ENCODE data around the gene DPP7.

DNA sequence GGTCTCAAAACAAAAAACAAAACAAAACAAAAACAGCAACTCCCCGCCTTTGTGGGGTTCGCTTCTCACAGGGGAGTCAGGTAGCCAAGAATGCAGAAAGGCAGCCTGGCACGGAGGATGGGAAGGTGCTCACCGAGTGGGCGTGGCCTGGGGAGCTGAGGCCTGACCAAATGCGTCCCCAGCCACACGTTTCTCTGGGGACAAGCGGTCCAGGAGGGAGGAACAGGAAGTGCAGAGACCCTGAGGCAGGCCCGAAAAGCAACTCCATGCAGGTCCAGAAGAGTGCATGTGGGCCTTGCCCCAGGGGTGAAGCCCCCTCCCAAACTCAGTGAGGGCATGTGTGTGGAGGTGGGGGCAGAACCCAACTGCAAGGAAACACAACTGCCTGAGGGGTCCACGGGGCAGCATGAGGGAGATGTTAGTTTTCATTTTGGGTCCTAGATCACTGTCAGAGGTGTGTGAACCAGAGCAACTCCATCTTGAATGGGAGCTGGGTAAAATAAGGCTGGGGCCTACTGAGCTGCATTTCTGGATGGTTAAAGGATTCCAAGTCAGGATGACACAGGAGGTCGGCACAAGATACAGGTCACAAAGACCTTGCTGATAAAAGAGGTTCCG lies 39.8 kb downstream of the DPP7 start:
- TF ChIP-seq POLR2A (IDR thresholded peaks at IDR 0.05): no peak
- TF ChIP-seq, protein P1, sequence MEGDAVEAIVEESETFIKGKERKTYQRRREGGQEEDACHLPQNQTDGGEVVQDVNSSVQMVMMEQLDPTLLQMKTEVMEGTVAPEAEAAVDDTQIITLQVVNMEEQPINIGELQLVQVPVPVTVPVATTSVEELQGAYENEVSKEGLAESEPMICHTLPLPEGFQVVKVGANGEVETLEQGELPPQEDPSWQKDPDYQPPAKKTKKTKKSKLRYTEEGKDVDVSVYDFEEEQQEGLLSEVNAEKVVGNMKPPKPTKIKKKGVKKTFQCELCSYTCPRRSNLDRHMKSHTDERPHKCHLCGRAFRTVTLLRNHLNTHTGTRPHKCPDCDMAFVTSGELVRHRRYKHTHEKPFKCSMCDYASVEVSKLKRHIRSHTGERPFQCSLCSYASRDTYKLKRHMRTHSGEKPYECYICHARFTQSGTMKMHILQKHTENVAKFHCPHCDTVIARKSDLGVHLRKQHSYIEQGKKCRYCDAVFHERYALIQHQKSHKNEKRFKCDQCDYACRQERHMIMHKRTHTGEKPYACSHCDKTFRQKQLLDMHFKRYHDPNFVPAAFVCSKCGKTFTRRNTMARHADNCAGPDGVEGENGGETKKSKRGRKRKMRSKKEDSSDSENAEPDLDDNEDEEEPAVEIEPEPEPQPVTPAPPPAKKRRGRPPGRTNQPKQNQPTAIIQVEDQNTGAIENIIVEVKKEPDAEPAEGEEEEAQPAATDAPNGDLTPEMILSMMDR (IDR thresholded peaks at IDR 0.05): no peak
